ENCODE measurements around the gene PCBD2. TPM values are rescaled to one million over a fixed set of nuclear protein-coding genes. Genes with fewer than 3 reads are reported as not detected.

Gene PCBD2
- total and polyA plus RNA-seq, 7 donors, result 8.9 to 29.9 (median 23.8) TPM

GRCh38 chr5:134967607-134968006 is 62.7 kb downstream of the PCBD2 start, which contains the start of gene CATSPER3:
Gene CATSPER3 (plus strand): TSS chr5:134967907. CDS start chr5:134967992, 85 bp downstream.
- 88 to 95% (median 90%) methylated on average over 3 of the region's 3 CpGs for WGBS, 3 donors
- no peaks in the 10 kb centered on the region for H3K27me3 ChIP-seq (ENCODE audit: insufficient read depth in 3 of 3, low read length in 2 of 3)
- intact Hi-C loops (cut with DNase I), result no loop called here
- H3K27ac ChIP-seq, result no peak within 1 kb of the TSS
- no peaks in the 10 kb centered on the region for H3K9me3 ChIP-seq
- peaks cover 3 to 32% of the 10 kb centered on the region in 2 donors for H3K36me3 ChIP-seq (ENCODE audit: insufficient read depth in 1 of 2, low read depth in 1 of 2)
- H3K4me3 ChIP-seq, result no peak within 1 kb of the TSS
- ATAC-seq (no peak), DNase-seq (no peak)
- no peak for TF ChIP-seq CTCF (IDR thresholded peaks at IDR 0.05)
- no peaks in the 10 kb centered on the region for H3K4me1 ChIP-seq

GRCh38 chr5:134968055-134968454 is 63.1 kb downstream of the PCBD2 start:
- DNase-seq, result no peak
- Histone ChIP-seq H3K9me3 (no peaks in the 10 kb centered on the region), H3K27ac (no peak overlapping the region), H3K27me3 (ENCODE audit: insufficient read depth in 3 of 3, low read length in 2 of 3) (no peaks in the 10 kb centered on the region), H3K36me3 (ENCODE audit: insufficient read depth in 1 of 2, low read depth in 1 of 2) (peaks cover 3 to 32% of the 10 kb centered on the region in 2 donors), H3K4me1 (no peaks in the 10 kb centered on the region), H3K4me3 (no peak overlapping the region)
- no peak for ATAC-seq
- no peak for TF ChIP-seq CTCF (IDR thresholded peaks at IDR 0.05)
- WGBS, 3 donors, result 61 to 86% (median 77%) methylated on average over 3 of the region's 3 CpGs
- intact Hi-C loops (cut with DNase I), result no loop called here

- Histone ChIP-seq H3K9me3 (no peaks in the 10 kb centered on the region), H3K36me3 (ENCODE audit: insufficient read depth in 1 of 2, low read depth in 1 of 2) (peaks cover 3 to 25% of the 10 kb centered on the region in 2 donors), H3K4me3 (no peak overlapping the region), H3K27ac (no peak overlapping the region), H3K4me1 (no peaks in the 10 kb centered on the region), H3K27me3 (ENCODE audit: insufficient read depth in 3 of 3, low read length in 2 of 3) (no peaks in the 10 kb centered on the region)
- no peak for TF ChIP-seq CTCF (IDR thresholded peaks at IDR 0.05)
- DNase-seq, result no peak
- no peak for ATAC-seq
- intact Hi-C loops (cut with DNase I), result no loop called here
These were observed 64.2 kb downstream of the PCBD2 start for GRCh38 chr5:134969166-134969565.

GRCh38 chr5:134975078-134975715 is 70.3 kb downstream of the PCBD2 start:
- Histone ChIP-seq H3K4me3 (no peak overlapping the region), H3K9me3 (peaks cover 10% of the 10 kb centered on the region), H3K27ac (no peak overlapping the region), H3K4me1 (no peaks in the 10 kb centered on the region), H3K36me3 (ENCODE audit: insufficient read depth in 1 of 2, low read depth in 1 of 2) (no peaks in the 10 kb centered on the region), H3K27me3 (ENCODE audit: insufficient read depth in 3 of 3, low read length in 2 of 3) (no peaks in the 10 kb centered on the region)
- 34 to 42% (median 34%) methylated on average over 2 of the region's 2 CpGs for WGBS, 3 donors
- TF ChIP-seq CTCF (IDR thresholded peaks at IDR 0.05), result no peak
- intact Hi-C loops (cut with DNase I), result no loop called here
- DNase-seq (no peak), ATAC-seq (peak in 1 of 4 donors; percentile 41)

GRCh38 chr5:134975843-134976242 is 70.9 kb downstream of the PCBD2 start:
- no peaks in the 10 kb centered on the region for H3K36me3 ChIP-seq (ENCODE audit: insufficient read depth in 1 of 2, low read depth in 1 of 2)
- intact Hi-C loops (cut with DNase I), result no loop called here
- H3K4me1 ChIP-seq, result no peaks in the 10 kb centered on the region
- no peak overlapping the region for H3K4me3 ChIP-seq
- DNase-seq (no peak), ATAC-seq (no peak)
- no peak for TF ChIP-seq CTCF (IDR thresholded peaks at IDR 0.05)
- H3K27ac ChIP-seq, result no peak overlapping the region
- H3K9me3 ChIP-seq, result peaks cover 10% of the 10 kb centered on the region
- no peaks in the 10 kb centered on the region for H3K27me3 ChIP-seq (ENCODE audit: insufficient read depth in 3 of 3, low read length in 2 of 3)

Measured in psoas muscle (tissue), 8 donors.